ENCODE results near the gene DRC3. TPM values are rescaled to one million over a fixed set of nuclear protein-coding genes. Genes with fewer than 3 reads are reported as not detected.

DRC3 gene
- total RNA-seq, 1 experiment from 2014 or later, result 2.4 TPM

DNA sequence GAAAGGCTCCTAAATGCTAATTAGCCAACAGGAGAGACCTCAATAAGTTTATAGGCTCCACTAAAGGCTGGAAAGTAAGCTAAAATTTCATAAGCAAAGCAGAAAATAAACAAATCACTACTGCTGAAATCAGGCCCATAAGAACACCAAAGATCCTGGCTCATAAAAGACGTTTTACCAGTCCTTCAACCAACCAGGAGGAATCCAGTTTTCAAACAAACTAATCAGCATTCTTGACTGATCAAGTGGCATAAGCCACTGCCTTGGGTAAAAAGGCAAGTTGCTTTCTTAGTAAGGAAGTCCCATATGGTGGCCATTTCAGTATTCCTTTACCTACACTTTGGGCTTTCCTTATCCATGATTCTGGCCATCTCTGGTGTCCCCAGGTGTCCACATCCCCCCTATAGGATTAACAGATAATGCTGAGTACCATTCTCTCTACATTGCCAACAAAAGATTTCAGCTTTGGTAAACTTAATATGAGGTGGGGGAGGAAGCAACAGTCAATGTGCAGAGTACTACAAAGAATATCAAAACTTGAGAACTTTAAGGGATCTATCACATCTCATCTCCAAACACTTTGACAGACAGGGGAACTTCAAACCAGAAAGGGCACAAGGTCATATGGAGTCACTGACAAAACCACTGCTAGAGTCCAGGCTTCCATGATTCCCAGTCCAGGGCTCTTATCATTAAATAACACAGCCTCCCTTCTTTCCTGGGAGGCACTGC is 1.8 kb upstream of the DRC3 start:
- no peak for DNase-seq (ENCODE audit: low read depth, low spot score)
- Histone ChIP-seq H4K20me1 (ENCODE audit: insufficient read depth) (no peaks in the 10 kb centered on the region), H3K9me2 (ENCODE audit: insufficient read depth) (no peaks in the 10 kb centered on the region), H3K79me2 (ENCODE audit: insufficient read depth, low read length) (no peaks in the 10 kb centered on the region), H3K27me3 (ENCODE audit: insufficient read depth, low read length) (no peaks in the 10 kb centered on the region), H3K9me3 (ENCODE audit: control insufficient read depth in 1 of 2, insufficient read depth in 1 of 2, low read depth in 1 of 2, low read length in 2 of 2) (no peaks in the 10 kb centered on the region), H2AFZ (ENCODE audit: low read depth, low read length, poor library complexity, severe bottlenecking) (no peak overlapping the region), H3K27ac (ENCODE audit: low read depth, low read length) (0 out of 2 replicates have a peak overlapping the region, but pooled peaks have one; percentile 62), H3K4me3 (replicated peaks in 1 of 2; ENCODE audit: low read depth in 1 of 2, low read length in 2 of 2) (peak overlapping the region; percentile 64 to 65), H3K4me2 (ENCODE audit: low read length) (peak overlapping the region; percentile 82), H3K4me1 (ENCODE audit: control insufficient read depth in 1 of 2, insufficient read depth in 2 of 2, low read length in 2 of 2) (peaks cover 11 to 23% of the 10 kb centered on the region in 2 experiments), H3K36me3 (ENCODE audit: control insufficient read depth in 1 of 2, insufficient read depth in 2 of 2, low read length in 2 of 2) (no peaks in the 10 kb centered on the region), H3K9ac (ENCODE audit: low read length) (peak overlapping the region; percentile 70)
- TSS peak; percentile 60 for BruUV-seq (replicated peaks)
- intact Hi-C loops (cut with micrococcal nuclease), result loop anchor here (5.0 kb wide), 1 partner anchor 79 kb away; no protein-coding TSS in a partner anchor
- POLR2A ChIA-PET, result no interaction called here
- CTCF ChIA-PET, result no interaction called here
- TF ChIP-seq RAD21 (IDR thresholded peaks at IDR 0.05; ENCODE audit: low read depth), result no peak
- TF ChIP-seq, protein P1, sequence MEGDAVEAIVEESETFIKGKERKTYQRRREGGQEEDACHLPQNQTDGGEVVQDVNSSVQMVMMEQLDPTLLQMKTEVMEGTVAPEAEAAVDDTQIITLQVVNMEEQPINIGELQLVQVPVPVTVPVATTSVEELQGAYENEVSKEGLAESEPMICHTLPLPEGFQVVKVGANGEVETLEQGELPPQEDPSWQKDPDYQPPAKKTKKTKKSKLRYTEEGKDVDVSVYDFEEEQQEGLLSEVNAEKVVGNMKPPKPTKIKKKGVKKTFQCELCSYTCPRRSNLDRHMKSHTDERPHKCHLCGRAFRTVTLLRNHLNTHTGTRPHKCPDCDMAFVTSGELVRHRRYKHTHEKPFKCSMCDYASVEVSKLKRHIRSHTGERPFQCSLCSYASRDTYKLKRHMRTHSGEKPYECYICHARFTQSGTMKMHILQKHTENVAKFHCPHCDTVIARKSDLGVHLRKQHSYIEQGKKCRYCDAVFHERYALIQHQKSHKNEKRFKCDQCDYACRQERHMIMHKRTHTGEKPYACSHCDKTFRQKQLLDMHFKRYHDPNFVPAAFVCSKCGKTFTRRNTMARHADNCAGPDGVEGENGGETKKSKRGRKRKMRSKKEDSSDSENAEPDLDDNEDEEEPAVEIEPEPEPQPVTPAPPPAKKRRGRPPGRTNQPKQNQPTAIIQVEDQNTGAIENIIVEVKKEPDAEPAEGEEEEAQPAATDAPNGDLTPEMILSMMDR (IDR thresholded peaks at IDR 0.05 in 2 of 3, conservative IDR thresholded peaks at IDR 0.05 in 1 of 3; ENCODE audit: borderline replicate concordance in 1 of 3, insufficient read depth in 1 of 3, low read depth in 2 of 3, low read length in 2 of 3), result no peak
- TF ChIP-seq, protein P2, sequence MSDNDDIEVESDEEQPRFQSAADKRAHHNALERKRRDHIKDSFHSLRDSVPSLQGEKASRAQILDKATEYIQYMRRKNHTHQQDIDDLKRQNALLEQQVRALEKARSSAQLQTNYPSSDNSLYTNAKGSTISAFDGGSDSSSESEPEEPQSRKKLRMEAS (IDR thresholded peaks at IDR 0.05), result no peak
- no peak for TF ChIP-seq EGR1 (IDR thresholded peaks at IDR 0.05; ENCODE audit: low read depth)
- no peak for TF ChIP-seq SP1 (IDR thresholded peaks at IDR 0.05; ENCODE audit: low read depth)
- TF ChIP-seq SRF (IDR thresholded peaks at IDR 0.05; ENCODE audit: low read depth), result no peak
- no peak for TF ChIP-seq POLR2AphosphoS5 (IDR thresholded peaks at IDR 0.05; ENCODE audit: low read depth, low read length)
- TF ChIP-seq TCF7L2 (IDR thresholded peaks at IDR 0.05; ENCODE audit: borderline replicate concordance, extremely low read depth, insufficient read depth, insufficient read length), result no peak
- no peak for TF ChIP-seq EZH2 (IDR thresholded peaks at IDR 0.05)
- TF ChIP-seq, protein P3, sequence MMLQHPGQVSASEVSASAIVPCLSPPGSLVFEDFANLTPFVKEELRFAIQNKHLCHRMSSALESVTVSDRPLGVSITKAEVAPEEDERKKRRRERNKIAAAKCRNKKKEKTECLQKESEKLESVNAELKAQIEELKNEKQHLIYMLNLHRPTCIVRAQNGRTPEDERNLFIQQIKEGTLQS (IDR thresholded peaks at IDR 0.05), result no peak
- no peak for TF ChIP-seq ZFX (IDR thresholded peaks at IDR 0.05)
- TF ChIP-seq POLR2A (IDR thresholded peaks at IDR 0.05; ENCODE audit: borderline replicate concordance, extremely low read depth, insufficient read depth, insufficient read length), result no peak
- TF ChIP-seq CEBPB (IDR thresholded peaks at IDR 0.05; ENCODE audit: low read depth), result no peak
- no peak for TF ChIP-seq CBX3 (IDR thresholded peaks at IDR 0.05; ENCODE audit: low read depth)
- RAD21 ChIA-PET (ENCODE audit: low non-redundant PET in 1 of 2, low total read pairs in 2 of 2, uncharacterized antibody in 2 of 2, unreplicated experiment in 2 of 2), result no interaction called here
- ATAC-seq, result no peak

Measured in HCT116 (cell line).